GM21737 (cell line): ENCODE data around the gene ID4.

ENCODE experiments used
- ATAC-seq: cut with Tn5 transposase; IDR thresholded peaks from one replicate; pipeline ENCODE4 v1.9.1; 2021; ENCODE audit warnings: mild to moderate bottlenecking, moderate library complexity; ENCODE audit not compliant: unreplicated experiment

ID4 gene

DNA sequence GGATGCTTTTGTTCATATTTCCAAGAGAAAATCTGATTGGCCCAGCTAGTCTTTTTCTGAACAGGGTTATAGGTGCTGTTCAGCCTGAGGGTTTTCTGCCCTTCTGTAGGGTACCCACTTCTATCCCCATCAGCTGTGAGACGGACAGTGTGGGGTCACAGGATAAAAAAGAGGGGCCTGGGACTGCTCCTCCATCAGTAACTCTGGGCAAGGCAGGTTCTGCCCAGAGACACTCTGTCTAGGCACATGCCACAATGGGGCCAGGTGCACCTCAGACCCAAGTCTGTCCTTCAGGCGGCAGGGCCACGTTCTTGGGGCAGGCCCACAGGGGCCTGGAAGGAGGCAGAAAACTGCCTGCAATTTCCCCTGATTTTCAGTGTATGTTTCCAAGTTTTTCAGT is 20.0 kb downstream of the ID4 start:
- ATAC-seq = no peak

DNA sequence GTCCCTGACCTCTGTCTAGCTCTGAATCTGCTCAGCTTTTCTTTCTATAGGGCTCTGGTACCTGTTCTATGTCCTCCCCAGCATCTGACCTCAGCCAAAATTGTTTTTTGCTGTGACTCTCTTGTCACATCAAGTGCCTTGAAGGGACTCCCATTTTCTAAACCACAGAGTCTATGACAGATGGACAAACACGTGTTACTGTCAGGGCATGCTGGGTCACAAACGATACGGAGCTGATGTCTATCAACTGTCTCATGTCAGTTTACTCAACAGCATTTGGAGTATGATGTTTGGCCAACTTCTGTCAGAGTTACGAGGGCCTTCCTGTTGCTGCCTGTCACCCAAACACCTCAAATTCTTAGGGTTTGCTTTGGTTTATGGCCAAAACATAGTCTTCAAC is 20.5 kb downstream of the ID4 start:
- ATAC-seq = no peak

DNA sequence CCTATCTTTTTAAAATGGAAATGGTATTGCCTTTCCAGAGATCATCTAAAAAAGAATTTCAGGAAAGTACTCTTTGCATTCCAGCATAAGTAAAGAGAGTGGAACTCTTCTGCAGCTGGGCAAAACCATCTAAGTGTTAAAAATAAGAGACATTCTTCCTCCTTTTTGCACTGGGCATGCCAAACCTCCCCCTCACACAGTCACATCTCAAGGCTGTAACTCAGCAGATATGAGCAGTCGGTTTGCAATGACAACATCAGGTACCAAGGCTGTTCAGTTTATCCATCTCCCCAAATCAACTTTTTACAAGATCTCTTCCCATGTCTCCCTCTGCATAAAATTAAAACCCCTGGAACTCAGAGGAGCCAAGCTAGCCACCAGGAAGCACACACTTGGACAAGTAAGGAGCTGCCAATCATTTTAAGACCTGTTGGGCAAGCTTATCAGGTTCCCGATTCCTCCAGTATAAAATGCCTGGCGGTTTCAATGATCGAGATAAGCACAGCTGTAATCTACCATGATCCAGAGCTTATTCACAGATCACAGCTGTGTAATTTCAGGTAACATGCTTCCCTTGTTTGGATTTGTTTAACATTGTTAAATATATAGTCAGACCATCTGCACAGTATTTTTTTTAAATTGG is 23.2 kb downstream of the ID4 start:
- no peak for ATAC-seq

DNA sequence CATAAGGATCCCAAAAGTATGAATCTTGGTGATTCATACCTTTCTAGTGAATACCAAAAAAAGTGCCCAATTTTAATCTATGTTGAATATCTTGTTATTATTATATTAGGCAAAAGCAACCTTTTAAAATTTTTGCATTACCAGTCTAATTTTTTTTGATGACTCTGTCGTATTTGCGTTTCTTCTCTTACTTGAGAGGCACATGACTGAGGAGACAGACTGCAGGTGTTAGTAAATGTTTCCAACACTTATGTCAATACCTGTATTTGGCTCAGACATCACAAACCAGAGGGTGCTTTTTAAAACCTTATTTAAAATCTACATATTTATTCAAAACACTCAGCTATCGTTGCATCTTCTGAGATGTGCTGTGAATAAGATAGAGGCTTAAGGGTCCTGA is 27.1 kb downstream of the ID4 start:
- ATAC-seq = no peak

DNA sequence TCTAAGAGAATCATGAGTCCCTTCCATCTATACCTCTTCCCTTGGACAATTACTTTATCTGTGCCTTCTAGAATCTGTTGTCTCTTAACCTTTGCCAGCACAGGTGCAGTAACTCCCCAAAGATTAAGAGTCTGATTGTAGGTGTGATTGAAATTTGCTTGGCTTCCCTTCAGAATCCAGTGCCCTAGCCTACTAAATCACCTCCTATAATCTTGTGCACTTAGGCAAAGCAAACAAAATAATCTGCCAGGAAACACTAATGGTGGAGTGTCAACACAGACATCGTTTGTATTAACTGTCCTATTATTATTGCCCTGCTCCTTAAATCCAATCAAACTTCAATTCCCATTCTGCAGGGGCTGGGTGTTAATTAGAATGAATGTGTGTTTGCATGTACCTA is 28.0 kb downstream of the ID4 start:
- no peak for ATAC-seq

DNA sequence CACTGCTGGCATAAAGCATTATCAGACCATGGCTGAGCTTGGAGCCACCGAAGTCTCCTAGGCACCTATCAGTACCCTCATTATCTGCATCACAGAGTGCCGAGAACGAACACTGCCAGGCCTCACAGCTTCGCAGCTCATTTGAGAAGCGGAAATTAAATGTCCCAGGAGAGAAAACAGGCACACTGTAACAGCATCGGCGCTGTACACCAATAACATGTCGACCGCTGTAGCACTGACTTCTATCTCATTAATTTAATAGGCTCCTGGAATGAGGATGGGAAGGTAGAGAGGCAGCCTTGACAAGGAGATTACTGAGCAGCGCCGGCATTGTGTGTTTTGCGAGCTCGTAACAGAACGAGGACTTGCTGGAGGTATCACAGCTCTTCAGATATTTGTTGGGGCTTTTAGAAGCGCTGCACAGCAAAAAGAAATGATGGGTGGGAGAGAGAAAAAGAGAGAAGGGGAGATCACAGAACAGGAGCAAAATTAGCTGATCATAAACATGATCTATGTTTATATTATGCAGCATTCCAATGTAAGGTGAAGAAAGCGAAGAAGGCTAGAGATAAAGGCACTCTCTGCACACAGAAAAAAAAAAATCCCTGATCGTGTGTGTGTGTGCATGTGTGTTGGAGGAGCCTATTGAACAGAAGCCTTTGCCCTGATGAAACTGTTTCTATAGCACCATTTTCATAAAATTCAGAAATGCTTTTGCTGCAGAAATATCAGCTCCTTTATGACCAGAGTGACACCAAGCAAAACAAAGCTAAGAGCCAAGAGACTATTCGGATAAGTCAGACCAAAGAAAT is 29.2 kb downstream of the ID4 start:
- ATAC-seq = no peak

DNA sequence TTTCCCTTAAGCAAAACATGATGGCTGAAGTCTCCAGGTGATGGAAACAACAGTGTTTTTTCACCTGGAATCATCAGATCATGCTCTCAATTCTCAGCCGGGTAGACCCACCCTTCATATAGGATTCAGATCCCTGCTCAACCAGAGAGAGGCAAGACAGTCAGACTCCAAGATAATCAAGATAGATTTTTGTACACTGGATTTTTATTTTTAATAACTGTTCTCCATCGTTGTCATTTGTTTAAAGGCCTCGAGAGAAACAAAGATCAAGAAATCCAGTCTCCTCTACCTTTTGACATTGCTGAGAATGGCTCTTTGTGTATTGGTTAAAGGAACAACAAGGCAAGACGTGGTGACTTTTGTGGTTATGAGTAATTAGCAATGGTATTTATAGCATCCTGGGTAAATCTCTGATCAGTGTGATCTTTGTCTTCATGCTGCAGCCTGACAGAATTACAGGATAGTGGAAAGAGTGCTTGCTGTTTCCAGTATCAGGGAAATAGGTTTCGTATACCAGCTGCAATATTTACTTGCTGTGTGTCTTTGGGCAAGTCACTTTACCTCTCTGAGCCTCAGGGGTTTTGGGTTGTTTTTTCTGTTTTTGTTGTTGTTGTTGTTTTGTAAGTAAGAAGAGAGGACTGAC is 29.9 kb downstream of the ID4 start:
- ATAC-seq = no peak

DNA sequence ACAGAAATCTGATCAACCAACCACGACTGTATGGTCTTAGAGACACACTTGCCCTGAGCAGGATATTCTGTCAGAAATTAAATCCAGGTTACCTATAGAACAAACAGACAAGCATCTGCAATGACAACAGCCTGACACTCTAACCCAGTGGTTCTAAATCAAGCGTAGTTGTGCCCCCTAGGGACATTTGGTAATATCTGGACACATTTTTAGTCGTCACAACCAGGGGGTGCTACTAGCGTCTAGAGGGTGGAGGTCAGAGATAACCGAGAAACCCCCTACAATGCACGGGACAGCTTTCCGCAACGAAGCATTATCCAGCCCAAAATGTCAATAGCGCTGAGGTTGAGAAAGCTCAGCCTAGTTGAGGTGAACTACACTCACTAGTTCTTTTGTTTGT is 32.3 kb downstream of the ID4 start:
- no peak for ATAC-seq

DNA sequence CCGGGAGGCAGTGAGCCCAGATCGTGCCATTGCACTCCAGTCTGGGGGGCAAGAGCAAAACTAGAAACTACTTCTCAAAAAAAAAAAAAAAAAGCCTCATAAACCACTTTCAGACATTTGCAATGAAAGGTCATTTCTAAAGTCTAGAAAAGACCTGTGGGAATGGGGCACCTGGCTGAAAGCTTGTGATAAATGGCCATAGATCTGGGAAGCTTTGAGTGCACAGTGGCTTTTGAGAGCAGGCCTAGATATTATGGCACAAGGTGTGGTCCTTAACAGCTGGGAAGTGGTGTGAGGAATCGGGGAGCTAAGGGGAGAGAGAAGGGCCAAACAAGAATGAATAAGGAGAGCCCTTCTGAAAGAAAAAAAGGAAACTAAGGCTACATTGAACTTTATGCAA is 33.2 kb downstream of the ID4 start:
- no peak for ATAC-seq

DNA sequence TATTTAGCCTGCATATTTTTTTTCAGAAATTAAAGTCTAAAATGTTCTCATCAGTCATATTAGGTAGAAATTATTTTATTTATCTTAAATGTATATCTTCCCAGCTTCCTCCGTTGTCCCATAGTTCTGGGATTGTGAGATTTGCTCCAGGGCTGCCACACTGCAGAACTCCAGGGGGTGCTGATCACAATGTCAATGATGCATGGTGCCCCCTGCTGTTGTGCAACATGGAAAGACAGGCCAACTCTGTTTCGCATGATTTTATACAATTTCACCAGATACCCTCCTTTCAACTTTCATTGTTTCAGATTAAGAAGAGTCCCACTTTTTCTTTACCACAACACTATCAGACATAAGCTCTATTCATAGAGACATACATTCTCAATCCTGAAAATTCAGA is 35.9 kb downstream of the ID4 start:
- ATAC-seq = no peak

DNA sequence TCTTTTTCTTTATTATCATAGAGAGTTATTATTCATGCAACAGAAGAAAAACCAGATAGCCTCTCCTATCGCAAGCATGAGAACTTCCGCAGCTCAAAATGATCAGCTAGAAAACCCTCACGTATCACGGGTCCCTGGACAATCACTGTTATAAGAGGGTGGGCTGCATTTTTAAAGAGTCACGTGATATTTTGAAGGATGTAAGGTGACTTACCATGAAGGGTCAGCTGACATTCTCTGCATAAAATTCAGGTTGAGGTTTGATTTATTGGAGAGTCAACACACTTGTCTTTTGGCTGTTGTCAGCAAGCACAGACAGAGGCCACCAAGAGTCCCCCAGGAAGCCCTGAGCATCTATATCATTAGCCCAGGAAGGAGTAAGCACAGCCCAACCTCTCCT is 39.5 kb downstream of the ID4 start:
- no peak for ATAC-seq

DNA sequence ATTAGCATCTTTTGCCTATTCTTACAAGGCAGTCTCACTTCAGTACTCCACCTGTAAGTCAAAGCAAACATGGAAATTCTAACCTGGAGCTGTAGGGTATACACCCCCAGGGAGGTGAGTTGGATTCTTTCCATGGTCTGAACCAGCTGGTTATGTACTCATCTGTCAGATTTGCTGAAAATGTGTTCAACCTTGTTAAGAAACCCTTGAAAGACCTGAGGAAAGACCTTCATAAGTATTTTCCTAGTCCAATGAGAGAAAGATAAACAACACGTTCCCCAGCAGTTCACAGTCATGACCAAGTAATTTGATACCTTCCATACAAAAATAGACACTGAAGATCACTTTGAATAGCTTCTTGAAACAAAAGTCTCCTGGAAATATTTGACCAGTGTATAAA is 42.5 kb downstream of the ID4 start:
- no peak for ATAC-seq

DNA sequence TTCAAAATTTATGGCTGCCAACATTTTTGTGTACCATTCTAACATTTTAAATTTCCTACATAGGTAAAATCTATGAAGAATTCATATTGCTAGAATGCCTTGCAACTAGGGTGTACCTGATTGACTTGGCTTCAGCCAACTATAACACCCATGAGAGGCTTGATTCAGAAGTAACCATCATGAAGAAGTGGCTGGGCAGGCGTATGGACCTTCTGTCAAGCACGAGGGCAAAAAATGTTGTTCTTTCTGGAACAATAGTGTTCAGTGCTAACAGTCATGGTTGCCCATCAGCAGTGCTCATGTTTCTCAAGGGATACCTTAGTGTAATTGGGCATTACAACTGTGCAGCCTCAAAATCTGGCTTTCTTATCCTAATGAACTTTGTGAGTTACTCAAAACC is 42.9 kb downstream of the ID4 start:
- ATAC-seq = no peak

DNA sequence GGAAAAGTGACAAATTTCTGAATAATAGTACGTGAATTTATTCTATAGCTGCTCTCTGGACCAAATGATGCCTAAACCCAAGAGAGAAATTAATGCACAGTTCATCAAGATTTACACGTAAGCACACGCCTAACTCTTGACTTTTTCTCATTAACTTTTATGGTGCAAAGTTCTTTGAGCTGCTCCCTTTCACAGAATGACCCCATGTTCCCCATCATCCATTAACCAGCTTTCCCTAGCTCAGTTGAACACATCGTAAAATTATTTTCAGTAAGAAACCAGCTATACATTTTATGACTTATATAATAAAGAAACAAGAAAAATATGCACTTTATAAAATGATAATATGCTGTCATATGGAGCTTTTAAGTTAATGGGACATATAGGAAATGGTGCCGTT is 54.3 kb downstream of the ID4 start:
- no peak for ATAC-seq
